Measurements from ENCODE around the gene NFIA. TPM values are rescaled to one million over a fixed set of nuclear protein-coding genes. Genes with fewer than 3 reads are reported as not detected.
A peak's percentile ranks its signal among the peaks of the same experiment; 100 is the strongest.

Gene NFIA
- total RNA-seq, 1 experiment from 2014 or later: 0.35 TPM

DNA sequence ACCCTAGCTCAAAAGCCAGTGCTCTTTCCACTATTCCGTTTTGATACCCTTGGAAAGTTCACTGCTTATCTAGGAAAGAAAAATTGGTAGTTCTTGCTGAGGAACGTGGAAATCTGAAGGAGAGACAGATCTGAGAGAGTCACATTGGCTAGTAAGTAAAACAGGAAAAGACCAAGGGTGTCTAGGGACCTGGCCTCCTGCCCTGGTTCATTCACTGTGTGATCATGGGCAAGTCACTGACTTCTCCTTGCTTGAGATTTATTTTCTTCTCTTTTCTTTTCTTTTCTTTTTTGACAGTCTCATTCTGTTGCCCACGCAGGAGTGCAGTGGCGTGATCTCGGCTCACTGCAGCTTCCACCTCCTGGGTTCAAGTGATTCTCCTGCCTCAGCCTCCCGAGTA, 90.8 kb downstream of the NFIA start:
- no peak overlapping the region for H4K5ac ChIP-seq (ENCODE audit: insufficient read length, low read depth, low read length)
- no peak overlapping the region for H4K8ac ChIP-seq (replicated peaks; ENCODE audit: insufficient read length, low read depth, low read length)
- Mint-ChIP-seq H3K4me3 (no peak overlapping the region), H3K27ac (peak overlapping the region in 1 of 3 experiments; percentile 53; a peak in 2 of 7 replicates), H3K27me3 (ENCODE audit: low read depth) (no peaks in the 10 kb centered on the region), H3K9me3 (no peaks in the 10 kb centered on the region), H3K36me3 (ENCODE audit: insufficient read depth in 1 of 3, low read depth in 3 of 3) (no peaks in the 10 kb centered on the region), H3K4me1 (peaks cover 11 to 14% of the 10 kb centered on the region in 2 experiments)
- H3K23ac ChIP-seq (ENCODE audit: insufficient read length, low read depth, low read length): no peak overlapping the region
- no peak overlapping the region for H2BK5ac ChIP-seq (ENCODE audit: insufficient read length, low read length)
- H3K23me2 ChIP-seq (ENCODE audit: insufficient read length, low read depth, low read length, poor library complexity, severe bottlenecking): no peaks in the 10 kb centered on the region
- no peak overlapping the region for H3K56ac ChIP-seq (ENCODE audit: insufficient read length, low read depth, low read length)
- no peak overlapping the region for H2BK20ac ChIP-seq (ENCODE audit: low read depth, low read length, poor library complexity, severe bottlenecking)
- WGBS (ENCODE audit: extremely low coverage, insufficient read length, low lambda C conversion rate): no CpG with 5 or more reads among the region's 6 CpGs
- no peaks in the 10 kb centered on the region for H3K27me3 ChIP-seq (ENCODE audit: insufficient read depth, low read length)
- no peak overlapping the region for H2AFZ ChIP-seq (ENCODE audit: low read length)
- no peak overlapping the region for H3K18ac ChIP-seq (ENCODE audit: insufficient read length, low read depth, low read length)
- DNase-seq: no peak
- no peak overlapping the region for H3K4me2 ChIP-seq (ENCODE audit: insufficient read depth, insufficient read length, low read length)
- H3K27ac ChIP-seq (ENCODE audit: insufficient read length, low read depth, low read length): no peak overlapping the region
- TF ChIP-seq, protein P1, sequence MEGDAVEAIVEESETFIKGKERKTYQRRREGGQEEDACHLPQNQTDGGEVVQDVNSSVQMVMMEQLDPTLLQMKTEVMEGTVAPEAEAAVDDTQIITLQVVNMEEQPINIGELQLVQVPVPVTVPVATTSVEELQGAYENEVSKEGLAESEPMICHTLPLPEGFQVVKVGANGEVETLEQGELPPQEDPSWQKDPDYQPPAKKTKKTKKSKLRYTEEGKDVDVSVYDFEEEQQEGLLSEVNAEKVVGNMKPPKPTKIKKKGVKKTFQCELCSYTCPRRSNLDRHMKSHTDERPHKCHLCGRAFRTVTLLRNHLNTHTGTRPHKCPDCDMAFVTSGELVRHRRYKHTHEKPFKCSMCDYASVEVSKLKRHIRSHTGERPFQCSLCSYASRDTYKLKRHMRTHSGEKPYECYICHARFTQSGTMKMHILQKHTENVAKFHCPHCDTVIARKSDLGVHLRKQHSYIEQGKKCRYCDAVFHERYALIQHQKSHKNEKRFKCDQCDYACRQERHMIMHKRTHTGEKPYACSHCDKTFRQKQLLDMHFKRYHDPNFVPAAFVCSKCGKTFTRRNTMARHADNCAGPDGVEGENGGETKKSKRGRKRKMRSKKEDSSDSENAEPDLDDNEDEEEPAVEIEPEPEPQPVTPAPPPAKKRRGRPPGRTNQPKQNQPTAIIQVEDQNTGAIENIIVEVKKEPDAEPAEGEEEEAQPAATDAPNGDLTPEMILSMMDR (conservative IDR thresholded peaks at IDR 0.05): no peak
- no peak overlapping the region for H3K4ac ChIP-seq (ENCODE audit: low read depth, low read length)
- H3K4me1 ChIP-seq (ENCODE audit: insufficient read depth, low read length): peaks cover 3% of the 10 kb centered on the region; the same call in 1 of the 2 replicates
- H3K79me1 ChIP-seq (ENCODE audit: insufficient read depth, low read depth, low read length, poor library complexity, severe bottlenecking): no peaks in the 10 kb centered on the region
- no peaks in the 10 kb centered on the region for H4K20me1 ChIP-seq (ENCODE audit: control insufficient read depth, insufficient read depth, insufficient read length)
- no peaks in the 10 kb centered on the region for H3K9me3 ChIP-seq (ENCODE audit: control insufficient read depth, low read depth, low read length)
- no peaks in the 10 kb centered on the region for H3K79me2 ChIP-seq (ENCODE audit: insufficient read depth, low read length)
- H3K14ac ChIP-seq (ENCODE audit: insufficient read depth, low read length): no peak overlapping the region
- H2BK120ac ChIP-seq (ENCODE audit: low read depth, low read length, poor library complexity, severe bottlenecking): no peak overlapping the region
- H4K91ac ChIP-seq (ENCODE audit: insufficient read length, low read depth, low read length): no peak overlapping the region
- no peak overlapping the region for H2BK15ac ChIP-seq (ENCODE audit: low read depth, low read length)
- H3T11ph ChIP-seq (ENCODE audit: low read length): no peak overlapping the region
- H2AK5ac ChIP-seq (ENCODE audit: insufficient read length, low read length): no peak overlapping the region
- no peak overlapping the region for H3K9ac ChIP-seq (ENCODE audit: extremely low read depth, insufficient read length, low read length)
- H2BK12ac ChIP-seq (ENCODE audit: insufficient read length, low read depth, low read length): no peak overlapping the region

Data from H9 (cell line).